Measurements from ENCODE around the gene MEOX1. TPM values are rescaled to one million over a fixed set of nuclear protein-coding genes. Genes with fewer than 3 reads are reported as not detected.
"Not testable (repeated sequence)": the region's sequence is repeated elsewhere in the genome, so short reads cannot be mapped to it uniquely, and the experiment has no call there.

The MEOX1 gene
- total RNA-seq, 6 experiments from 2014 or later, result not detected

DNA sequence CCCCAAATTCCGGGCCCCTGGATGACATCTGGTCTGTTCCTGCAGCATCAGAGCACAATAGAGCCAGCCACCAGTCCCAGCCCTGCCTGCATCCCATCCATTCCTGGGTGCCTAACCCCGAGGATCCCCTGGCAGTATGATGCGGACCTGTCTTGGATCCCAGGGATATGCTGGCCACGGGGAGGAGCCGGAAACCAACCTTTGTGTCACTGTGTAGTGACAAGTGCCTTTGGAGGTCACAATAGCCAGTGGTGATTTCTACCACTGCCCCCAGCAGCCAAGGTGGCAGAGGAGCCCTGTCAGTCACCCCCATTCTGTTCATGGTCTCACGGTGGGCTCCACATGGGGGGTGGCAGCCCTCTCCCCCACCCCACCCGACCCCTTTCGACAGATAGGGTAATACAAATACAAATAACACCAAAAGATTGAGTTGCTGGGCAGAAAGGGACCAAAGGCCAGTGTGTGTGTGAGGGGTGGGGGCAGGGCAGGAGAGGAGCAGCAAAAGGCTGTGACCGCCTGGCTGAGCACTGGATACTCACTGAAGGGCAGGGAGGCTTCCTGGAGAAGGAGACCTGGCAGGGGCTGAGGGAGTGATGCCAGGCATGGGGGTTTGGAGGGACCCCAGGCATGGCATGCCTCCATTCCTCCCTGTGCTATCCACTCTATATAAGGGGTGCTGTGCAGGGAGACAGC, 29.0 kb upstream of the MEOX1 start:
- H3K4me1 Mint-ChIP-seq (ENCODE audit: low read depth), result no peaks in the 10 kb centered on the region
- no peak for TF ChIP-seq CTCF (IDR thresholded peaks at IDR 0.05)
- peaks cover 29% of the 10 kb centered on the region for H3K27me3 Mint-ChIP-seq (ENCODE audit: insufficient read depth)
- no peak overlapping the region for H3K27ac Mint-ChIP-seq
- H3K36me3 Mint-ChIP-seq (ENCODE audit: low read depth), result no peaks in the 10 kb centered on the region
- no peaks in the 10 kb centered on the region for H3K9me3 Mint-ChIP-seq
- no peak for DNase-seq
- H3K4me3 Mint-ChIP-seq, result no peak overlapping the region

GRCh38 chr17:43689814-43690213, 28.1 kb upstream of the MEOX1 start:
- no peak overlapping the region for H3K27ac Mint-ChIP-seq
- no peak overlapping the region for H3K4me3 Mint-ChIP-seq

DNA sequence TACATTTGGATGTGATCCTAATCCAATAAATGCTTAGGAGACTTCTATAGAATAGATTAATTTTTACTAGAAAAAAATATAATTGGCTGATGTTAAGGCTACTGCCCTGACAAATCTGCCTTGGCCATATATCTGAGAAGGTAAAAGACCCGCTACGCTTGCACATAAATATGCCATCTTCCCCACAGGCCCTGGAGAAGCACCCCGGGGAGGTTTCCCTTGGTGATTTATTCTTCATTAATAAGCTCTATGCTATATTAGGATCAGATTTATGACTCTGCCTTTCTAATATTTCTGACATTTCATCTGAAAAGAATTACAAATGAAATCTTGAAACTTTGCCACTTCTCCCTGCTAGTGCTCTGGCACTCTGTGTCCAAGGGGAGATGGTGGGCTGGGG, 27.4 kb upstream of the MEOX1 start:
- no peak overlapping the region for H3K27ac Mint-ChIP-seq
- H3K4me1 Mint-ChIP-seq (ENCODE audit: low read depth), result no peaks in the 10 kb centered on the region
- H3K36me3 Mint-ChIP-seq (ENCODE audit: low read depth), result no peaks in the 10 kb centered on the region
- no peak for DNase-seq
- H3K9me3 Mint-ChIP-seq, result no peaks in the 10 kb centered on the region
- TF ChIP-seq CTCF (IDR thresholded peaks at IDR 0.05), result no peak
- peaks cover 35% of the 10 kb centered on the region for H3K27me3 Mint-ChIP-seq (ENCODE audit: insufficient read depth)
- H3K4me3 Mint-ChIP-seq, result no peak overlapping the region

More at GRCh38 chr17:43689814-43690213, 28.1 kb upstream of the MEOX1 start:
- Mint-ChIP-seq H3K36me3 (ENCODE audit: low read depth) (no peaks in the 10 kb centered on the region), H3K4me1 (ENCODE audit: low read depth) (no peaks in the 10 kb centered on the region), H3K9me3 (no peaks in the 10 kb centered on the region), H3K27me3 (ENCODE audit: insufficient read depth) (peaks cover 32% of the 10 kb centered on the region)
- no peak for TF ChIP-seq CTCF (IDR thresholded peaks at IDR 0.05)
- DNase-seq, result no peak

- DNase-seq; H3K9me3 Mint-ChIP-seq; H3K4me3 Mint-ChIP-seq; H3K36me3 Mint-ChIP-seq (ENCODE audit: low read depth); H3K27ac Mint-ChIP-seq; H3K4me1 Mint-ChIP-seq (ENCODE audit: low read depth): not testable (repeated sequence)
- peaks cover 34% of the 10 kb centered on the region for H3K27me3 Mint-ChIP-seq (ENCODE audit: insufficient read depth)
These were observed 25.2 kb upstream of the MEOX1 start for GRCh38 chr17:43686957-43687356.

DNA sequence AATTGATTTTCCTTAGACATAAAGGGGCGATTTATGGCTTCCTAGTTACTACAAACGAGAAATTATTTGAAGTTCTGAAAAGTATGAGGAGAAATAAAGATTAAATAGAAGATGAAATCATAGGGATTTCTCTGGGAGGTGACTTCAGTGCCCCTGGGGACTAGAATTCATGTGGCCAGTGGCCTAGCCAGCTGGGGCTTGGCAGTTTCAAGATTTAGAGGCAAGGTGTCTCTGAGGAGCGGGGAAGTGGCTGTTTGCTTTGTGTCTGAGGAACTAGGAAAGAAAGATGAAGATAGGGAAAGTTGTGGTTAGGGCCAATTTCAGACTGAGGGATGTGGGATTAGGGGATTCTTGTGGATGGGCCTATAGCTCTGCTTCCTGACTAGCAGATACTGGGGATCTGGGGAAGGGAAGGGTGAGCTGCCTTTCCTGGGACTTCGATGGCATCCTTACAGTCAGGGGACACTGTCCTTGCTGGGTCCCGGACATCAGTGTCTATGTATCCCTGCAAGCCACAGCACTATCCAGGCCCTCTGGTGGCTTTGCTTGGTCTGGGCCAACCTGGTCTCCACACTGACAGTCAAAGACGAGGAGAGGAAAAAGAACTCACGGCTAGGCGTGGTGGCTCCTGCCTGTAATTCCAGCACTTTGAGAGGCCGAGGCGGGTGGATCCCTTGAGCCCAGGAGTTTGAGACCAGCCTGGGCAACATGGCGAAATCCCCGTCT, 22.4 kb upstream of the MEOX1 start:
- no peaks in the 10 kb centered on the region for H3K9me3 Mint-ChIP-seq
- peaks cover 39% of the 10 kb centered on the region for H3K27me3 Mint-ChIP-seq (ENCODE audit: insufficient read depth)
- no peaks in the 10 kb centered on the region for H3K36me3 Mint-ChIP-seq (ENCODE audit: low read depth)
- no peak overlapping the region for H3K27ac Mint-ChIP-seq
- DNase-seq, result no peak
- TF ChIP-seq CTCF (IDR thresholded peaks at IDR 0.05), result no peak
- no peak overlapping the region for H3K4me3 Mint-ChIP-seq
- no peaks in the 10 kb centered on the region for H3K4me1 Mint-ChIP-seq (ENCODE audit: low read depth)

DNA sequence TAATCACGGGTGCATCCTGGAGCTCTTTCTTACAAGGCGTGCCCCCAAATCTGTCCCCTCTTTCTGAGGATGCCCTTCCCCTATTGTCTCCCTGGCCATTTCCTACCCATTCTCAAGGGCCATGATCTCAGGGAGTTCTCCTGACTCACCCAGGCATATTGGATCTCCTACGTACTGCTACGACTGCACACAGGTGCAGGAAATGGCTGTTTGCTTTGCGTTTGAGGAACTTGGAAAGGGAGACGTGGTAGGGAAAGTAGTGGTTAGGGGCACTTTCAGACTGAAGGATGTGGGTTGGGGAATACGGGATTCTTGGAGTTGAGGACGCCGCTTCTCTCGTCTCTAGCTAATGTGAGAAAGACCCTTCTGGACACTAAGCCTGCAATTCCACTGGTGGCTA, 18.7 kb upstream of the MEOX1 start:
- no peaks in the 10 kb centered on the region for H3K36me3 Mint-ChIP-seq (ENCODE audit: low read depth)
- DNase-seq, result no peak
- peaks cover 24% of the 10 kb centered on the region for H3K27me3 Mint-ChIP-seq (ENCODE audit: insufficient read depth)
- no peak overlapping the region for H3K27ac Mint-ChIP-seq
- no peaks in the 10 kb centered on the region for H3K9me3 Mint-ChIP-seq
- peaks cover 15% of the 10 kb centered on the region for H3K4me1 Mint-ChIP-seq (ENCODE audit: low read depth)
- TF ChIP-seq CTCF (IDR thresholded peaks at IDR 0.05), result no peak
- H3K4me3 Mint-ChIP-seq, result no peak overlapping the region

Data from HFFc6 (cell line).